Measurements from ENCODE around the gene MEIOB.
"Not testable (repeated sequence)": the region's sequence is repeated elsewhere in the genome, so short reads cannot be mapped to it uniquely, and the experiment has no call there.

The MEIOB gene

DNA sequence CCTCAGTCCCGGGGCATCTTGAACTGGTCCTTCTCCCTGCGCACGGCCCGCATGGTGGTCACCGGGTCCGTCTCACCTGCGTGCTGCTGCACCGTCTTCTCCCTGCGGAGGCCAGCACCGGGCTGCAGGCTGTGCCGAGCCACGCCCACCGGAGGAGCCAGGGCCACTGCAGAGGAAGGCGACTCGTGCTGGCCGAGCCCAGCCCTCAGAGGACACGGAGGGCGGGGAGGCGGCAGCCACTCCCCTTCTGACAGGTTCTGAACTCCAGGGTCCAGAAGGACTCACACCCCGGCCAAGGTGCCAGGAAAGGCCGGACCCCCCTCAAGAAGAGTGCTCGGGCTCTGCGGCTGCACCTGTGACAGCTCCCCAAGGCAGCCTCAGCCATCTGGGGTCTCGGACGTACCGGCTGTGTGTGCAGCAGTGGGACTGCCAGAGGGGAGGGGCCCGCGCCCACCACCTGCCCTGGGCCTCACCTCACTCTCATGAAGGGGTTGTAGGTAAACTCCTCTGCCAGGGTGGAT, 62.6 kb downstream of the MEIOB start:
- no peak for DNase-seq

DNA sequence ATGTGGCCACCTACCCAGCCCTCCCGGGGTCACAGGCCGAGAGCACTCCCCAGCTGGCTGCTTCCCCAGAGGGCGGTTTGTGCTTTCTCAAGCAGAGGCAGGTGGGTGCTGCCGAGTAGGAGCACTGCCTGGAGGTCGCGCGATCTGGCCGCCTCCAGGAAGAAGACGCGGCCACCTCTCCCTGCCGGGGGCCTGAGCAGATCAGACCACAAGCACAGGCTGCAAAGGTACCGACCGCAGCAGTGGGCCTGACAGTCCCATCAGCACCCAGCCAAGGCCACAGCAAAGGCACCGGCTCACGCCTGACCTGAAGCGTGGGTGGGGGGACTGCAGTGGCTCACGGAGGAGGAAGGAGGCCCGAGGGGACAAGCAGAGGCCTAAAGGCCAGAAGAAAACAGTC, 63.3 kb downstream of the MEIOB start:
- no peak for DNase-seq

DNA sequence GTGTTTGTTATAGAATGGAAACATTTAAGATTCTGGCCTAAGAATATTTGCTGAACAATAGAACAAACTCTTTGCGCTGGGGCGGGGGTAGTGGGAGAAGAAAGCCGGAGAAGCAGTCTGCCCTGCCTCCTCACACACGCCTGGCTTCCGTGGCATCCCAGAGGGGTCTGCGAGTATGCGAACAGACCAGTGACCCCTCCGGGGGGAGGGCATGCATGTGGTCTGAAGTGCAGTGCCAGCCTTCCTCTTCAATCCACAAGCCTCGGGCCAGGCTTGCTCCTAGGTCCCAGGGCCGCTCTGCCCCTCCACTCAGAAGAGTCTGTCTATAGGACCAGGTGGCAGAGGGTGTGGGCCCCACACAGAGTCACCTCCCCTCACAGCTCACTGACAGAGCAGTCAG, 64.3 kb downstream of the MEIOB start:
- DNase-seq = no peak

DNA sequence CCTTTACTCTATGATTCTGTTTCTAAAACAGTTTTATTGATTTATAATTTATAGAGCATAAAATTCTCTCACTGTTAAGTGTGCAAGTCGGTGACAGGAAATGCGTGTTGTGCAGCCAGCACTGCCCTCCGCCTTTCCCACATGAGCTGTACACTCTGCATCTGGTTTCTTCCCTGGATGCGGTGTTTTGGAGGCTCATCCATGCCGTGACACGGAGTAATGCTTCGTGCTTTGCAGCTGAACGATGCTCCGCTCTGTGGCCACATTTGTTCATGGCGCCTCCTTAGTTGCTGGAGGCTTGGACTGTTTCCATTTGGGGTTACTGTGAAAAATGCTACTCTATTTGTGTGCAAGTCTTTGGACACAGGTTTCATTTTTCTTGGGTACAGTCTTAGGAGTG, 71.3 kb downstream of the MEIOB start:
- DNase-seq = no peak

DNA sequence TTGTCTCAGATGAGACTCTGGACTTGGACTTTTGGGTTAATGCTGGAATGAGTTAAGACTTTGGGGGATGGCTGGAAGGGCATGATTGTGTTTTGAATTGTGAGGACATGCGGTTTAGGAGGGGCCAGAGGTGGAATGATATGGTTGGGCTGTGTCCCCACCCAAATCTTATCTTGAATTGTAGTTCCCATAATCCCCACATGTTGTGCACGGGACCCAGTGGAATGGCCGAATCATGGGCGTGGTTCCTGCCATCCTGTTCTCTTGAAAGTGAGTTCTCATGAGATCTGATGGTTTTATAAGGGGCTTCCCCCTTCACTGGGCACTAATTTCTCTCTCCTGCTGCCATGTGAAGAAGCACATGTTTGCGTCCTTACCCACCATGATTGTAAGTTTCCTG, 72.7 kb downstream of the MEIOB start:
- not testable (repeated sequence) for DNase-seq

DNA sequence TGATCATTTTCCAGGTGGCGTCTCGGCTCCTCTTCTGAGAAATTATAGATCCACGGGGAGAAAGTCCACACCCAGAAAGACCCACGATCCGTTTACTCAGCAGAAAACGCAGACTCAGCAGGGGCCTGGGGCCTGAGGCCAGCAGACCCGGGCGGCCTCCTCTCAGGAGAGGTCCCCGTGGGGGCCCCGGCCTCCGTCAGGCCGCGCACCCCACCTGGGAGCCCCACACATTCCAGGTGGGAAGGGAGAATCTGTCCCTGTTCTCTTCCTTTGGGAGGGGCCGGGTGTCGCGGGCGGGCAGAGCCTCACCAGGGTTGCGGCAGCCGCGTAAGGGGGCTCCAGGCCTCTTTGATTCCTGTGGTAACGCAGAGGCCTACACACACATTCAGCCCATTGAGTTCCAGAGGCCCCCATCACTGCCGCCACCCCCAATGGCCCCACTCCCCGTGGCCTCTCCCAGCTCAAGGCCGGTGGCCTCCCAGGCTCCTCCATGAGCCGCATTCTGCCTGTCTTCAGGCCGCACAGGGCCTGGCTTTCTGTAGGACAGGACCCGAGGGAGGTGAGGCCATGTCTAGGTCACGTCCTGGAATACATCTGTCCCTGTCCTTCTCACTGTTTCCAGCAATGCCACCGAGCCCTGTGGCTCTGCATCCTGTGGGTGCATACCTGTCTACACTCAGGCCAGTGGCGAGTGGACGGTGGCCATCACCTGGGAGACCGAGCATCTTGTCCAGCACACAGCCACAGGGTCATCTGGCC, 76.9 kb downstream of the MEIOB start:
- no peak for DNase-seq

DNA sequence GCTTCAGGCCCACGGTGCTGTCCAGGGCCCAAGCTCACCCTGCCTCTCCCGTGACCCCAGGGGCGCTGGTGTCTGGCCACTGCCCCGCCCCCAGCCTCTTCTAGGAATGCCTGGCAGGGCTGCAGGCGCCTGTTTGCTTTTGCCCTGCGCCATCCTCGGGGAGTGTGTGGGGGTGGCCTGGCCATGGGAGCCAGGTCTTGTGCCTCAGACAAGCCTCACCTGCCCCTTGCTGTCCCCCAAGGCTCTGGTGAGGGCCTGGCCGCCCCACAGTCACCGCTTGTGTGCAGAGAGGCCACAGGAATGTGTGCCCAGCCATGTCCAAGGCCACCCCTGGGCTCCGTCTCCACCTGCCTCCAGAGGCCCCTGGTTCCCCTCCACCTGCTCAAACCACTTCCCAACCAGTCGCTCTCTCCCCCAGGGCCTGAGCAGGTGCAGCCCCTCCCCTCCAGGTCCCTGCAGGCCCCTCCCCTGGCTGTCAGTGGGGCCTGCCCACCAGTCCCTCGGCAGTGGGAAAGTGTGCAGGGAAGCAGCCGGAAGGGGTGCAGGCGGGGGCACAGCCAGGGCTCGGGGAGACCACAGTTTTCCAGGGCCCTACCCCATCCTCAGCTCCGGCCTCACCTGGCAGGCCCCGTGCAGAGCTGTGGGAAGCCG, 77.6 kb downstream of the MEIOB start:
- no peak for DNase-seq

DNA sequence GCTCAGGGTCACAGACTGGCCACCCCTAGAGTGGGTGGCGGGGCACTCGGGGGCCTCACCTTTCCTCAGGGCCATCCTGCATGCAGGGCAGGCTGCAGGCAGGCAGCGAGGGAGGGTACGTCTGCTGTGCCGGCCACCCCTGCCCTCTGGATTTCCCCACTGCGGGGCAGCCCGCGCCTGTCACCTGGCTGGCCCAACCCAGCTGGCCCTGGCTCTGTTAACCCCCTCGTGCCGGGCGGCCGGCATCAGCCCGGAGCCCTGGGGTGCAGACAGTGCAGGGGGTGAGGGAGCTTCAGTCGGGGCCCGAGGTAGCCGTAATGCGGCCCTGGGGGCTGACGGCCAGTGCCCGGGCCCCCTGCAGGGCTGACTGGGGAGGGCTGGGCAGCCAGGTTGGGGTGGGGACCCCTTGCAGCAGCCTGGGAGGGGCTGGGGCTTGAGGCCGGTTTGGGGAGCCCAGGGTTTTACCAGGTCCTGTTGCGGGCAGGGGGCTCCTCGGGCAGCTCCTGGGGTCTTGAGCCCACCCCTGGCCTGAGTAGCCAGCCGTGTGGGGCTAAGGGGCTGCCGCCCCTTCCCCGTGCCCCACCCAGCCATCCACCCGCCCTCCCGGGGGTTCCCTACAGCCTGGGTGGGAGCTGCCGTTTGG, 78.3 kb downstream of the MEIOB start, which contains the start of gene IGFALS:
Gene IGFALS, minus strand, starts transcription at position 128 of the 643 bp plus-strand sequence. Its CDS starts 53 bp downstream, at position 75.
- DNase-seq = no peak

DNA sequence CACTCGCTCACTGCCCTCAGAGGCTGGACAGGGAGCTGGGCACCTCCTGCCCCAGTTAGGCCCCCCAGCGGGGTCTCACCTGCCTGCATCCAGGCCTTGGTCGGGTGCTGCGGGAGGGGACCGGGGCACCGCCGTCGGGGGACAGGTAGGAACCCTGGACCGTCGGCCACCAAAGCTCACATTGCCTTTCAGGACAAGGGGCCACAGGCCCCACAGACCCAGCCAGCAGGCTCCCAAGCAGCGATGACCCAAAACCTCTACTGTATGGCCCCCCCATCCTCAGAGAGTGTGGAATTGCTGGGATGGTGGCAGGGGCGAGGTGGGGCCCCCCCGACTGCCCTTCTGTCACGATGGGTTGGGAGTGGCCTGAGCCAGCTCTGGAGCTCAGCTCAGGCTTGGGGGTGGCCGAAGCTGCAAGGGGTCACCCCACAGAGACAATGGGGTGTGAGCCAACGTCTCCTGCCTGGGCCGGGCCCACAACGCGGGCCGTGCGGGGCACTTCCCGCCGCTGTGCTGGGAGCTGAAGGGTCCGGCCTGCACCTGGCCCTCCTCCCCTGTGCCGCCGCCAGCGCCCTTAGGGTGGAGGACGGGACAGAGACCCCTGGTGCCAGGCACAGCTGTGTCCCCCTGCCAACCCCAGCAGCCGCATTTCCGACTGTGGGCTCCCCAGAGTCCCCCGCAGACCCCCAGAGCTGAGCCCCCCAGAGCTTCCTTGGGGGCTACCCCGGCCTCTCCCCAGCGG, 79.0 kb downstream of the MEIOB start:
- no peak for DNase-seq

DNA sequence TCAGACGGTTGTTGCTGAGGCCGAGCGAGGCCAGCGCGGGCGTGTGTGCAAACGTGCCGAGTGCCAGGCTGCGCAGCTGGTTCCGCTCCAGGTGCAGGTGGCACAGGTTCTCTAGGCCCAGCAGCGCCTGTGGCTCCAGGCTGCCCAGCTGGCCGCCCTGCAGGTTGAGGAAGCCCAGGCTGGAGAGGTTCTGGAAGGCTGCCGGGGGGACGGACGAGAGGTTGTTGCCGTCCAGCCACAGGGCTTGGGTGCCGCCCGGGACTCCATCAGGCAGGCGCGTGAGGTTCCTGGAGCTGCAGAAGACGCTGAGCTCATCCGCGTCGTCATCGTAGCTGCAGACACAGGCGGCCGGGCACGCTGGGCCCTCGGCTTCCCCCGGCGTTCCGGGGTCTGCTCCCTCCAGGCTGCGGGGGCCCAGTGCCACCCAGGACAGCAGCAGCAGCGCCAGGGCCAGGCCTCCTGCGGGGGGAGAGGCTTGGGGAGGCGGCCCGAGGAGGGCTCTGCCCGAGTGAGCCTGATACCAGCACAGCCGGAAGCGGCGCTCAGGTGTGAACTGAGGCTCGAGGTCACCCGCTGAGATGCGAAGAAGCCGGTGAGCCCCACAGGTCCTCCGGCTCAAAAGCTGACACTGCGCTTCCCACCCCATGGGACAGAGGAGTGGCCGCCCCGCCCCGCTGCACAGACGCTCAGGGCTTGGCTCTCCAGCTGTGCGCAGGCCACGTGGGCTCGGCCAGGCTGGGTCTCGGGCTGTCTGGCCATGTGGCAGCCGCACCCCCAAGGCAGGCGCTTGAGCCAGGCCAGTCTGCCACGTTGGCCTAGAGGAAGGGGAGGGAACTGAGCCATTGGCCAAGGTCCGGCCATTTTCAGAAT, 79.8 kb downstream of the MEIOB start:
- no peak for DNase-seq

DNA sequence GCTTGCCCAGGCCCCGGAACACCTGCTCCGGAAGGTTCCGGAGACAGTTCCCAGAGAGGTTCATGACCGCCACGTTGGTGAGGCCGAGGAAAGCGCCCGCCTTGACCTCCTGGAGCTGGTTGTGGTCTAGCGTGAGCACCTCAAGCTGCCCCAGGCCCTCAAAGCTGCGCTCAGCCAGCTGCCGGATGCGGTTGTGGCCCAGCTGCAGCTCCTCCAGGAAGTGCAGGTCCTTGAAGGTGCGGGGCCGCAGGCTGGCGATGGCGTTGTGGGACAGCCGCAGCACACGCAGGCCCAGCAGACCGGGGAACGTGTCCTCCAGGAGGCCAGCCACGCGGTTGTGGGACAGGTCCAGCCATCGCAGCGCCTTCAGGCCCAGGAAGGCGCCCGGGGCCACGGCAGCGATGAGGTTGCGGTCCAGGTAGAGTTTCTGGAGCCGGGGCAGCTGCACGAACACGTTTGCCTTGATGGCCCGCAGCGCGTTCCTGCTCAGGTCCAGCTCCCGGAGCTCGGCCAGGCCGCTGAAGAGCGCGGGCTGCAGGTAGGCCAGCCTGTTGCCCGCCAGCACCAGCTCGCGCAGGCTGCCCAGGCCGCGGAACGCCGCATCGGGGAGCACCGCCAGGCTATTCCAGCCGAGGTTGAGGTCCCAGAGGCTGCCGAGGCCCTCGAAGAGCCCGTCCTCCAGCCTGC, 80.6 kb downstream of the MEIOB start:
- no peak for DNase-seq

DNA sequence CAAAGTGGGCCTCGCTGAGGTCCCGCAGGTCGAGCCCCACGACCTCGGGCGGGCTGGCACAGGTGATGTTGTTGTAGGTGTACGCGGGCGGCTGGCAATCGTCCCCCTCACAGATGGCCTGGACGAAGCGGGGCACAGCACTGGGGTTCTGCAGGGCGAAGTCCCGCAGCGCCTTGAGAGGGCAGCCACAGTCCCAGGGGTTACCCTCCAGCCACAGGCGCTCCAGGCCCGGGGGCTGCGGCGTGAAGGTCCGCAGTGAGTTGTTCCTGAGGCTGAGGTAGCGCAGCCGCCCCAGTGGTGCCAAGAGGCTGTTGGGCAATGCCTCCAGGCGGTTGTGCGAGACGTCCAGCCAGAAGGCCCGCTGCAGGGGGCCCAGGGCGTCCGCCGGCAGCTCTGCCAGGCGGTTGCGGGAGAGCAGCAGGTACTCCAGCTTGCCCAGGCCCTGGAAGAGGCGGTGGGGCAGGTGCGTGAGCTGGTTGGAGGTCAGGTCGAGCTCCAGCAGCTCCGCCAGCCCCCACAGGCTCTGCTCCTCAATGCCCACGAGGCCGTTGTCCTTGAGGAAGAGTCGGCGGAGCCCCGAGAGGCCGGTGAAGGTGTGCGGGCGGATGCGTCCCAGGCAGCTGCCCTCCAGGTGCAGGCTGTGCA, 81.2 kb downstream of the MEIOB start:
- DNase-seq = no peak

DNA sequence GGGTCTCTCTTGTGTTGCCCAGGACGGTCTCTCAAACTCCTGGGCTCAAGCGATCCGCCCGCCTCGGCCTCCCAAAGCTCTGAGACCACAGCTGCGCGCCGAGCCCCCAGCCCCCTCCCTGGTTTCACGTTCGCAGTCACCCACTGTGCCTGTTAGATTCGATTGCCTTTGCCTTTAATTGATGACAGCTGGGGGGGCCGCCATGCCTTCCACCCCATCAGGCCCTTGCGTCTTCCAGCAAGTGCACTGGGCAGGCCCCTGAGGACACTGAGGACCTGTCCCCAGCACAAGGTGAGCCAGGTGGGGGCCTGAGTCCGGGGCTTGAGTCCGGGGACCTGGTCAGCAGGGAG, 81.7 kb downstream of the MEIOB start:
- DNase-seq = no peak

DNA sequence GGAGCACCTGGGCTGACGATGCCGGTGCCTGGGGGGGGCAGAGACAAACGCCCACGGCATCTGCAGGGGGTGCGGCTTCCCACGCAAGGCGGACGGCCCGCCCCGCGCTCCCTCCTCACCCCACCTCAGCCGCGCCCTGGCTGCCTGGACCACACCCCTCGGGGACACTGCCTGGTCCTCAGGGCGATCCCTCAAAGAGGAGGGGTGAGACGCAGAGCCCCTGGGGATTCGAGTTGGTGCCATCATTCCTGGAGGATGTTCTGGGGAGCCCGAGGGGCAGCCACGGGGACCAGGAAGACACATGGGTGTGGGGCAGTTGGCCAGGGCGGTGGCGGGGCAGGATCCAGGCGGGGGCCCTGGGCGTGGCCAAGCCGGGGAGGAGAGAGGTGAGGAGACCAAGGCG, 82.3 kb downstream of the MEIOB start:
- DNase-seq = no peak

DNA sequence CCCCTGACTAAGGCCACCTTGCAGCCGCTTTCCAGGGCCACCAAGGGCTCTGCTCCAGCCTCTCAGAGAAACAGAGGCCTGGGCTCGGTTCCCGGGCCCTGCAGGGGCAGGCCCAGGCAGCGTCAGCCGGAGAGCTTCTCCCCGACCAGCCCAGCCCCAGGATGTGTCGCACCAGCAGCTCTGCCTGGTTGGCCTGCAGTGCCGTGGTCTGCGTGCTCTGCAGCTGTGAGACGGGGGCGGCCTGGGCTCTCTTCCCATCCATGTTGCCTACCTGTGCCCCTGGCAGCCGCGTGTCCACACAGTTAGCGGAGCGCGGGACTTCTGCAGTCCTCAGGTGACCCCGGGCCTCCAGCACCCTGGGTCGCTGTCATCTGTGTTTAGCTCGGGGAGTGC, 83.3 kb downstream of the MEIOB start:
- DNase-seq = no peak

DNA sequence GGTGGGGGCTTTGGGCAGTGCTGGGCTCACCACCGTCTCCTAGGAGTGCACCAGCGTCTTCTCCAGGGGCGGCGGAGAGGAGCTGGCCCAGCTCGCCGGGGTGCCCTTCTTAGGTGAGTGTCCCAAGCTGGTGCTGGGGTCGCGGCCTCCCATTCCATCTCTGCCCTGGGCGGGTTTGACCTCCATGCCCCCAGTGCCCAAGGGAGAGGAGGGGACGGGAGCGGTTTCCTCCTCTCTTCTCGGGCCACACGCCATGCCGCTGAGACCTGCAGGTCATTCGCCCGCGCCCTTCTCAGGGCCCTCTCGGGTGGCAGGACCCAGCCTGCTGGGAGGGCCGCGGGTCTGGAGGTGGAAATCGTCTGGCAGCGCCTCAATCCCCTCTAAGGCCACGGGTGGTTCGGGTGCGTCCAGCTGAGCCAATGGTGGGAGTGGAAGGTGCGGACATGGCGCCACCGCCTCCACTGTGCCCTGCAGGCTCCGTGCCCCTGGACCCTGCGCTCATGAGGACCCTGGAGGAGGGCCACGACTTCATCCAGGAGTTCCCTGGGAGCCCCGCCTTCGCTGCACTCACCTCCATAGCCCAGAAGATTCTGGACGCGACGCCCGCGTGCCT, 83.8 kb downstream of the MEIOB start:
- DNase-seq = no peak

DNA sequence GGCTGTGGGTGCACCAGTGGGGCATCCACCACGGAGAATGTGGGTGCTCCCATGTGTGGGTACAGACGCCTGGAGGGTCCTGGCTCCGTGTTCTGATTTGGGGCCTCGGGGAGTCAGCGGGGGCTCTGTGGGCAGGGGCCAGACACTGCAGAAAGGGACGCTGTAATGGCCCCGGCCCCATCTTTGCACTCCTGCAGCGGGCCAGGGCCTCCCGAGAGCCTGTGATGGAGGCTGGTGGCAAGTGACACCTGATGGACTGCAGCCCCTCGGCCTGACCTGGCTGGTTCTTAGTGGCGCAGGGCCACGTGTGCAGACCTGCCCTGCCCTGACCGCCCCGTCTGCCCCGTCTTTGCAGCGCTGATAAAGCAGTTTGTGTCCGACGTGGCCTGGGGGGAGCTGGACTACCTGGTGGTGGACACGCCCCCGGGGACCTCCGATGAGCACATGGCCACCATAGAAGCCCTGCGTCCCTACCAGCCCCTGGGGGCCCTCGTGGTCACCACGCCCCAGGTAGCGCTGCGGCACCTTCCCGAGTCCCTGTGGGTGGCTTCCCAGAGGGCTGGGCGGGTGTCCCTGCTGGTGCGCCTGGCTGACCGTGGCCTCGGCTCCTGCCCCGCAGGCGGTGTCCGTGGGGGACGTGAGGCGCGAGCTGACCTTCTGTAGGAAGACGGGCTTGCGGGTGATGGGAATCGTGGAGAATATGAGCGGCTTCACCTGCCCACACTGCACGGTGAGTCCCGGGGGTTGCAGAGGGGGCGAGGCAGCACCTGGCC, 84.5 kb downstream of the MEIOB start:
- no peak for DNase-seq

DNA sequence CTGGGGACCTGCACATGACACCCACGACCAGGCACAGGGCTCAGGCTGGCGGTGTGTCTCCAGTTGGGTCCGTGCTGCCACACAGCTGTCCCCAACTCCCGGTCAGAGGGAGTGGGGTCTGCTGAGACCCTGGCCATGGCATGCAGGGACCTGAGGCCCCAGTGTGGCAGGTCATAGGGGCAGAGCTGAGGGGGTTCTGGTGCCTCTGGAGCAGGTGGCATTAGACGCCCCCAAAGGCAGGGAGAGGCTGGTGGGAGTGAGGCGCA, 85.0 kb downstream of the MEIOB start:
- DNase-seq = no peak

DNA sequence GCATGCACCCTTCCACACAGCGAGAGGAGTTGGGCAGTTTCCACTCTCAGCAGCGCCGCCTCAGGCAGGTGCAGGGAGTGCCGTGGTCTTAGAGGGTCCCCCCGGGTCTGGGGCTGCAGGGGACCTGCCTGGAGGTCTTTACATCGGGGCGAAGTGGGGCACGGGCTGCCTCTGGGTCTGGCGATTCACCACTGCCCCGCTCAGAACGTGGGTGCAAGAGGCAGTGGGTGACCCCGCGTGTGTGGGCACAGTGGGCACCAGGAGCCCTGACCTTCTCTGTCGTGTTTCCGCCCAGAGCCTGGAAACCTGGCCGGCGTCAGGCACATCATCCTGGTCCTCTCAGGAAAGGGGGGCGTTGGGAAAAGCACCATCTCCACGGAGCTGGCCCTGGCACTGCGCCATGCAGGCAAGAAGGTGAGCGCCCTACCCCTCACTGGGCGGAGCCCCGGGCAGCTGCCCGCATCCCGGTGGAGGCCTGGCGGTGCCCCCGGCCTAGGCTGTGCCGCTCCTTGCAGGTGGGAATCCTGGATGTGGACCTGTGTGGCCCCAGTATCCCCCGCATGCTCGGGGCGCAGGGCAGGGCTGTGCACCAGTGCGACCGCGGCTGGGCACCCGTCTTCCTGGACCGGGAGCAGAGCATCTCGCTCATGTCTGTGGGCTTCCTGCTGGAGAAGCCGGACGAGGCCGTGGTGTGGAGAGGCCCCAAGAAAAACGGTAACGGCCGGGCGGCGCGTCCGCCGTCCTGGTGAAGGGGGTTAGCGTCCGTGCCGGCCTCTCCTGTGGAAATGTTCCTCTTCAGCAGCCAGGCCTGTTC, 85.5 kb downstream of the MEIOB start:
- no peak for DNase-seq
